Stimulated activated effector memory CD8-positive, alpha-beta T cell treated with anti-CD3 and anti-CD28 coated beads, Interleukin-12 subunit alpha, Interleukin-12 subunit beta, amount 100 ng/mL, for 72 hours (primary cell): ENCODE results near the gene ZNF609.
"Not testable (repeated sequence)": the region's sequence is repeated elsewhere in the genome, so short reads cannot be mapped to it uniquely, and the experiment has no call there.

Experiments
- ATAC-seq: fragments of 150-1000 bp; cut with Tn5 transposase; 2 replicates; pipeline ENCODE4 v1.10.0; 2021
- DNase-seq, 2 donors: peaks; one replicate each; pipeline ENCODE4 v3.0.0; 2021 to 2022; ENCODE audit warnings: low spot score in 2 of 2
- H3K27ac Mint-ChIP-seq: one replicate; pipeline ENCODE4 v1.8.0; 2022; ENCODE audit warnings: mild to moderate bottlenecking, mixed read lengths
- H3K36me3 Mint-ChIP-seq: one replicate; pipeline ENCODE4 v1.8.0; 2022; ENCODE audit warnings: mild to moderate bottlenecking, mixed read lengths
- H3K4me1 Mint-ChIP-seq: one replicate; pipeline ENCODE4 v1.8.0; 2022; ENCODE audit warnings: mixed read lengths
- H3K4me3 Mint-ChIP-seq: one replicate; pipeline ENCODE4 v1.8.0; 2022; ENCODE audit warnings: mild to moderate bottlenecking, mixed read lengths
- H3K9me3 Mint-ChIP-seq: one replicate; pipeline ENCODE4 v1.8.0; 2022; ENCODE audit warnings: mixed read lengths

The ZNF609 gene

DNA sequence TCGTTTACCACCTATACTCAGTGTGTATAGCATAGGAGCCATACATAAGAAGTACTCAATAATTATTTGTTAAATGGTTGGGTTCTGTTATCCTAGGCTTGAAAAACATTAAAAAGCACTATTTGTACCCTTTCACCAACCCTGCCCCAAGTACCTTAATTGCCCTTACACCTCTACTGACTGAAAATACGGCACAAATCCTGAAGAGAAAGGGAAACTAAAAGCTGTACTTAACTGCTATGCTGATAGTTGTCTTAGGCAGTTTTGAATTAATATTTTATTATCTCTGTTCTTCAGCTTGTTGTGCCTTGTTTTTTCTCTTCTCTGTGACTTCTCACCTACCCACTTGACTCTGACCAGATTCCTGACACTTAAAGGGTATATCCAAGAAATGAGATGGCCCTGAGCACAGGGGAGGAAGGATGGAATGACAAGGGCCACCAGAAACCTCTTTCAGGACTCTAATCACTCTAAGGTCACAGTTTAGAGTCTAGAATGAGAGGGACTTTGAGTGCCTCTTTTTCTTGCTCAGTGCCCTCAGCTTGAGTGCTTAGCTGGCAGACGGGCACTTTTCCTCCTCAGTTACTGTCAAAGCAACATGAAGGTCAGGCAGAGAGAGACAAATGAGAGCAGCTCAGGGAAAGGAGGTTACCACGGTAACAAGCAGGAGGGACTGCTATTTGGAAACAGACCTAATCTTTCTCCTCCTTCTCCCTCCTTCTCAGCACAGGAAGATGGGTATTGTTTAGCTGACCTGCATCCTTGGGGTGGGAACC, 136.5 kb downstream of the ZNF609 start:
- peak in 1 of 2 donors; percentile 56 for DNase-seq
- H3K36me3 Mint-ChIP-seq: no peaks in the 10 kb centered on the region
- H3K4me3 Mint-ChIP-seq: peak overlapping the region; percentile 72
- H3K27ac Mint-ChIP-seq: peak overlapping the region; percentile 97
- peaks cover 39% of the 10 kb centered on the region for H3K4me1 Mint-ChIP-seq
- peak; percentile 72 for ATAC-seq
- no peaks in the 10 kb centered on the region for H3K9me3 Mint-ChIP-seq

- H3K36me3 Mint-ChIP-seq: no peaks in the 10 kb centered on the region
- H3K4me1 Mint-ChIP-seq: peaks cover 45% of the 10 kb centered on the region
- no peak for DNase-seq
- peak overlapping the region; percentile 72 for H3K4me3 Mint-ChIP-seq
- H3K9me3 Mint-ChIP-seq: no peaks in the 10 kb centered on the region
- no peak for ATAC-seq
- H3K27ac Mint-ChIP-seq: peak overlapping the region; percentile 97
These were observed 137.1 kb downstream of the ZNF609 start for GRCh38 chr15:64597477-64597822.

DNA sequence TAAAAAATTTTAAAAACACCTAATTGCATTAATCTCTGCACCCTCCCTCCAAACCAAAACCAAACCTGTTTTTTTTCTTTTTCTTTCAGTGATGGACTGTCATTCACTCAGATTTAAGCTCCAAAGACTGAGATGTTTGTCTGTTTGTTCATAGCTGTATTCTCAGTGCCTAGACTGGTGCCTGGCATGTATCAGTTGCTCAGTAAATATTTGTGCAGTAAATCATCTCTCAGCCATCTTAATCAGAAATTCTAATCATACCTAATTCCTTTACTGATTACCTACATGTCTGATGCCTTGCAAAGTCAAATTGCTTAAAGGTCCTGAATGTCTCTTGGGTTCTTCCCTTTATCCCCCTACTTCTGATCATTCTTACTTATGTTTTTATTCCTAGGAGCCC, 138.8 kb downstream of the ZNF609 start:
- Mint-ChIP-seq H3K27ac (no peak overlapping the region), H3K36me3 (no peaks in the 10 kb centered on the region), H3K4me1 (peaks cover 50% of the 10 kb centered on the region), H3K9me3 (no peaks in the 10 kb centered on the region), H3K4me3 (no peak overlapping the region)
- no peak for DNase-seq
- ATAC-seq: no peak

GRCh38 chr15:64599716-64600115, 139.3 kb downstream of the ZNF609 start:
- Mint-ChIP-seq H3K36me3 (no peaks in the 10 kb centered on the region), H3K27ac (no peak overlapping the region), H3K4me1 (peaks cover 51% of the 10 kb centered on the region), H3K9me3 (no peaks in the 10 kb centered on the region), H3K4me3 (no peak overlapping the region)
- DNase-seq (no peak), ATAC-seq (no peak)

DNA sequence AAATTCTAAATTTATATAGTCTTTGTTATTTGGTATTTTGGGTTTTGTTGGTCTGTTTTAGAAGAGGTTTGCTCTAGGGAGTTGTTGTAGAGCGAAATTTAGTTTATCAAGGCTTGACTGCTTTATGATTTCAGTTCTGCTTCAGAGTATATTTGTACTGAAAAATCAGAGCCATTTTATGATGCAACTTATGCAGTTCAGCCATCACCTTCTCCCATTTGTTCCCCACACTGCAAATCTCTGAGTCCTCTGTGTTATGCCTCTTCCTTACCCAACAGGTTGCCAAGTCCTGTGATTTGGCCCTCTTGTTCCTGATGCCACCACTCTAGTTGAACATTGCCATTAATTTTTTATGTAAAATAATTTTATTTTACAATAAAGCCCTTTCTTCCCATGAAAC, 140.4 kb downstream of the ZNF609 start:
- H3K4me1 Mint-ChIP-seq: peaks cover 51% of the 10 kb centered on the region
- no peak overlapping the region for H3K4me3 Mint-ChIP-seq
- no peak for ATAC-seq
- no peak for DNase-seq
- no peak overlapping the region for H3K27ac Mint-ChIP-seq
- no peaks in the 10 kb centered on the region for H3K9me3 Mint-ChIP-seq
- H3K36me3 Mint-ChIP-seq: no peaks in the 10 kb centered on the region

DNA sequence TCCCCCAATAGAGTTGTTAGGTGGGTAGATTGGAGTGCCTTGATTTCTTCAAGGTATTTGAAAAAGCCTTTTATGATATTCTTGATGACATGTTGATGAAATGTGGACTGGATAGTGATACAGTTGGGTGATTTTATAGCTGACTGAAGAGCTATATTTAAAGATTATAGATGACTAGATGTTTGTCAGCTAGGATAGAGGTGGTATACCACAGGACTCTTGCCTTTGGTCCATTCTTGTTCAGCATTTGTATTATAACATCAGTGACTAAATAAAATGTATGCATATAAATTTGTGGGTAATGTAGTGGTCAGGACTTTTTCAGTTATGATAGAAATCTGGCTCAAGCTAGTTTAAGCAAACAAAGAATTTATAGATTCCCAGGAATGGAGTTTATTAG, 143.9 kb downstream of the ZNF609 start:
- Mint-ChIP-seq H3K4me3 (no peak overlapping the region), H3K27ac (no peak overlapping the region), H3K9me3 (no peaks in the 10 kb centered on the region), H3K36me3 (no peaks in the 10 kb centered on the region), H3K4me1 (peaks cover 39% of the 10 kb centered on the region)
- DNase-seq (no peak), ATAC-seq (peak; percentile 65)

- H3K27ac Mint-ChIP-seq, ATAC-seq, H3K9me3 Mint-ChIP-seq, DNase-seq, H3K36me3 Mint-ChIP-seq, H3K4me3 Mint-ChIP-seq: not testable (repeated sequence)
- peaks cover 34% of the 10 kb centered on the region for H3K4me1 Mint-ChIP-seq
These were observed 147.0 kb downstream of the ZNF609 start for GRCh38 chr15:64607416-64607815.

- no peak for DNase-seq
- Mint-ChIP-seq H3K36me3 (no peaks in the 10 kb centered on the region), H3K9me3 (no peaks in the 10 kb centered on the region), H3K27ac (peak overlapping the region; percentile 27), H3K4me3 (no peak overlapping the region), H3K4me1 (peaks cover 23% of the 10 kb centered on the region)
- no peak for ATAC-seq
These were observed 150.0 kb downstream of the ZNF609 start for GRCh38 chr15:64610257-64610919.

DNA sequence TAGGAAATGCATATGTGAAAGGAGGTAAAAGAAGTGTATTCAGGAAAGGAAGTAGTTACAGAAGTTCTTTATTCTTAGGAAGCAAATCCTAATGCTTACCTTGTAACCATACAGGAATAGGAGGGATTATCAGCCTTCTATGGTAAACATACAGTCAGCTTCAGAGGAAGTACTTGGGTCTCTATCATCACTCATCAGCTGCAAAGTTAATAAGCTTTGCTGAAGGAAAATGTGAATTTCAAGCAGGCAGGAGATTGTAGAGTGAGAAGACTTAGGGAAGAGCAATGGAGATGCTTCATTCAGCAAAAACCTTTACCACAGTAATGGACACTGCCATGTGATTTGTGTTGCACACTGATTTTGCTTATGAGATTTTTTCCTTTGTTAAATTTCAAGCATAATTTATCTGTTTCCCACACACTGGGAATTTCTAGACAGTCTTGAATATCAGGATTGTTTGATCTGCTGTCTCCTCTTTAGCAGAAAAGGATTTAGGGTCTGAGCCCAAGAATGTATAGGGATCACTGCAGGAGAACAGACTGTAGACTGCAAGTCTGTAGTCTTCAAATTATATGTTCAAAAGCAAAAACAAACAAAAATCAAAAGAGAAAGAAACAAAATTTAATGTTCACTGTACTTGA, 150.8 kb downstream of the ZNF609 start:
- Mint-ChIP-seq H3K27ac (peak overlapping the region; percentile 27), H3K36me3 (no peaks in the 10 kb centered on the region)
- DNase-seq: no peak

DNA sequence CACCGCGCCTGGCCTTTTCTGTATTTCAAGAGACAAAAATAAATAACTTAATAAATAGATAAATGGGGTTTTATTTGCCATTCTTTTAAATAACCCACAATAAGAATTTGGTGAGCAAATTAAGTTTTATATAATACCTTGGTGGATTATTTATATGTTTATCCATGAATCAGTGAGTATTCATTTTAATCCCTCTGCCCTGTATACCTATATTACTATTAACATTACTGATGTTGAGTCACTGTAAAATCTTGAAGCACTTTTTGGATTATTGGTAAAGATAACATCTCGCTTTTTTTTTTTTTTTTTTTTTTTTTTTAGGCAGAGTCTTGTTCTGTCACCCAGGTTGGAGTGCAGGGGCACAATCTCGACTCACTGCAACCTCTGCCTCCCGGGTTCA, 154.1 kb downstream of the ZNF609 start:
- Mint-ChIP-seq H3K36me3 (peaks cover 11% of the 10 kb centered on the region), H3K4me1 (peaks cover 29% of the 10 kb centered on the region), H3K9me3 (no peaks in the 10 kb centered on the region), H3K4me3 (no peak overlapping the region), H3K27ac (no peak overlapping the region)
- ATAC-seq (no peak), DNase-seq (no peak)

More for the DNA sequence above, 150.8 kb downstream of the ZNF609 start:
- no peak overlapping the region for H3K4me3 Mint-ChIP-seq
- no peak for ATAC-seq
- peaks cover 25% of the 10 kb centered on the region for H3K4me1 Mint-ChIP-seq
- no peaks in the 10 kb centered on the region for H3K9me3 Mint-ChIP-seq

DNA sequence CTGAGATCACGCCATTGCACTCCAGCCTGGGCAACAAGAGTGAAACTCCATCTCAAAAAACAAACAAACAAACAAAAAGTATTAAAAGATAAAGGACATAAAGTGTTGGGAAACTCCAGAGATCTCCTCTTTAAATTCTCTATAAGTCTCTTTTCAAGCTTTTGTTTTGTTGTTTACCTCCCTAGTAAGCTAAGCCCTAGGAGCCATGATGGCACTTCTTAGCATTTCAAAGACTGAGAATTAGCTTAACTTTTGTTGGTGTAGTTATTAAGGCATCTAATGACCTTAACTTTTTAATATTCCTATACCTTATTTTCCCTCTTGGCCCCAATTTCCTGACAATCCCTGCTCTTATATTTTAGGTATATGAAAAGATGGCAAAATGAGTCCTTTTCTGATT, 157.3 kb downstream of the ZNF609 start:
- Mint-ChIP-seq H3K36me3 (peaks cover 15% of the 10 kb centered on the region), H3K4me3 (no peak overlapping the region), H3K9me3 (no peaks in the 10 kb centered on the region), H3K4me1 (peaks cover 53% of the 10 kb centered on the region), H3K27ac (no peak overlapping the region)
- DNase-seq (no peak), ATAC-seq (no peak)

DNA sequence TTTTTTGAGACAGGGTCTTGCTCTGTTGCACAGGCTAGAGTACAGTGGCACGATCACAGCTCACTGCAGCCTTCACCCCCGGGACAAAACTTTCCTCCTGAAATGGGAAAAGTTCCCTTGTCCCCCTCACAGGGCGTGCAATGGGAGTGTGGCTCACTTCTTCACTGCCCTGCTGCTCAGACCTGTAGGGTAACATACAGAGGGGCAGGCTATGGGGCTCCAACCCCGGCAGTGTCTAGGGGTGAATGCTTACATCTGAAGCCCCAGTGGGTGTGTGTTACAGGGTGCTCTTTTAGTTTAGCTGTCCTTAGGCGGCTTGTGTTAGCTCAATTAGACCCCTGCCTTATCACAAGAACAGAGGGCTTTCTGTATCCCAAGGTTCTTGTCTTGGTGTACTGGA, 157.8 kb downstream of the ZNF609 start:
- ATAC-seq (no peak), DNase-seq (no peak)
- Mint-ChIP-seq H3K9me3 (no peaks in the 10 kb centered on the region), H3K4me1 (peaks cover 57% of the 10 kb centered on the region), H3K27ac (no peak overlapping the region), H3K36me3 (peaks cover 19% of the 10 kb centered on the region), H3K4me3 (no peak overlapping the region)

DNA sequence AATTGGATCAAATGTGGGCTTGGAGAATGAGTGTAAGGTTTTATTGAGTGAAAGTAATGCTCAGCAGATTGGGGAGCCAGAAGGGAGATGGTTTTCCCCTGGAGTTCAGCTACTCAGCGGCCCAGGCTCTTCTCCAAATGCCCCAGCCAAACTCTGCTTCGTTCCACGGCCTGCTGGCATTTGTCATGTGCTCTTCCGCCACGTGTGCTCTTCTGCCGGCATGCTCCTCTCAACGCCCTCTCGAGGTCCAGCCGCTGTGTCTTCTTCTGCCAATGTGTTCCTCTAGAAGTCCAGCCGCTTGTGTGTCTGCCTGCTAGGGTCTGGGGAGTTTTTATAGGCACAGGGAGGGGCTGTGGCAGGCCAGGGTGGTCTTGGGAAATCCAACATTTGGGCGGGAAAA, 158.2 kb downstream of the ZNF609 start:
- H3K4me1 Mint-ChIP-seq: peaks cover 61% of the 10 kb centered on the region
- ATAC-seq (no peak), DNase-seq (no peak)
- peak overlapping the region; percentile 29 for H3K27ac Mint-ChIP-seq
- peaks cover 23% of the 10 kb centered on the region for H3K36me3 Mint-ChIP-seq
- no peak overlapping the region for H3K4me3 Mint-ChIP-seq
- H3K9me3 Mint-ChIP-seq: no peaks in the 10 kb centered on the region

- ATAC-seq (peak; percentile 58), DNase-seq (no peak)
- Mint-ChIP-seq H3K36me3 (peaks cover 39% of the 10 kb centered on the region), H3K4me3 (no peak overlapping the region), H3K4me1 (peaks cover 69% of the 10 kb centered on the region), H3K27ac (peak overlapping the region; percentile 62), H3K9me3 (no peaks in the 10 kb centered on the region)
These were observed 159.8 kb downstream of the ZNF609 start for GRCh38 chr15:64619880-64620839.

- Mint-ChIP-seq H3K9me3 (no peaks in the 10 kb centered on the region), H3K27ac (peak overlapping the region; percentile 62), H3K36me3 (peaks cover 41% of the 10 kb centered on the region), H3K4me1 (peaks cover 67% of the 10 kb centered on the region), H3K4me3 (no peak overlapping the region)
- ATAC-seq (no peak), DNase-seq (no peak)
These were observed 160.7 kb downstream of the ZNF609 start for GRCh38 chr15:64621056-64621455.
